Fibroblast of villous mesenchyme (primary cell): ENCODE data around the gene CDK4. TPM values are rescaled to one million over a fixed set of nuclear protein-coding genes. Genes with fewer than 3 reads are reported as not detected.
"Not testable (repeated sequence)": the region's sequence is repeated elsewhere in the genome, so short reads cannot be mapped to it uniquely, and the experiment has no call there.

Source experiments
- DNase-seq: peaks from one replicate; pipeline ENCODE4 v3.0.0-alpha.2; 2010; ENCODE audit warnings: low read depth
- H3K4me3 ChIP-seq: 2 replicates; pipeline ENCODE4 v1.5.1; 2011; ENCODE audit warnings: low read depth, mild to moderate bottlenecking, low read length
- total RNA-seq: library from RNA; depleted of rRNA; stranded (reverse); fragments of >200 nt; gene quantifications from 2 replicates; pipeline ENCODE4 v1.2.3, GENCODE V29; 2012
- TF ChIP-seq, protein P1 (sequence below): IDR thresholded peaks from 2 replicates; pipeline ENCODE4 v1.5.1; 2012; ENCODE audit warnings: low read depth, mild to moderate bottlenecking, low read length; ENCODE audit not compliant: insufficient read depth

Gene CDK4
- total RNA-seq, 1 donor: 299 TPM

DNA sequence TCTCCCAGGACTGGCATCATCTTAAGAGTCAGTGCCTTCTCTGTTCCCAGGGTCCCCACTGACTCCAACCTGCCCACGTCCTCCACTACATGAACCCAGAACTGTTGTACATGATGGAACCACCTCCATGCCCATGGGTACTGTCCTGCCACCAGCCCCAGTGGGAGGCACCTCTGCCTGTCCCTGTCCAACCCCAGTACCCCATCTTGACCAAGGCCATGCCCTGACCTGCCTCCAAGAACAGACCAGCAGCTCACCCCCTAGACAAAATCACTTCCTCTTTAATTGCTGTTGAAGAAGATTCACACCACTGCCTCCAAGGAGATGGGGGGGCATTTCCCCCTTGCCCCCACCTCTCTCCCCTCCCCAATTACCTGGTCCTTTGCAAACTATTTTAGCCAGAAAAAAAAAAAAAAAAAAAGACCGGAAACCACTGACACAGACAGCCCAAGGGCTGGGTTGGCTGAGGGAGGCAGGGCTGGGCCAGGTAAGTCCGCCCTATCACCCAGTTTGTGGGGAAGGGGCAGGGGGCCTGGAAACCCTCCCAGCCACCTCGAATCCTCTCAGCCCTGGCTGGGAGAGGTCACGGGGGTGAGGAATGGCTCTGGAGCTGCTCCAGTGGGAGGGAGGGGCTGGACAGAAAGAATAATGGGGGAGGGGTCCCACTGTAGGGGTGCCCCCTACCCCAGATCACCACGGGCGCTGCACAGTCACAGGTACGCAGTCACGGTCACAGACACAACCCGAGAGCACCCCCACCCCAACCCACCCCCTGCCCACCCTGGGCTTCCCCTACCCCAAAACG is 27.0 kb downstream of the CDK4 start:
- DNase-seq: no peak
- no peak overlapping the region for H3K4me3 ChIP-seq
- TF ChIP-seq, protein P1, sequence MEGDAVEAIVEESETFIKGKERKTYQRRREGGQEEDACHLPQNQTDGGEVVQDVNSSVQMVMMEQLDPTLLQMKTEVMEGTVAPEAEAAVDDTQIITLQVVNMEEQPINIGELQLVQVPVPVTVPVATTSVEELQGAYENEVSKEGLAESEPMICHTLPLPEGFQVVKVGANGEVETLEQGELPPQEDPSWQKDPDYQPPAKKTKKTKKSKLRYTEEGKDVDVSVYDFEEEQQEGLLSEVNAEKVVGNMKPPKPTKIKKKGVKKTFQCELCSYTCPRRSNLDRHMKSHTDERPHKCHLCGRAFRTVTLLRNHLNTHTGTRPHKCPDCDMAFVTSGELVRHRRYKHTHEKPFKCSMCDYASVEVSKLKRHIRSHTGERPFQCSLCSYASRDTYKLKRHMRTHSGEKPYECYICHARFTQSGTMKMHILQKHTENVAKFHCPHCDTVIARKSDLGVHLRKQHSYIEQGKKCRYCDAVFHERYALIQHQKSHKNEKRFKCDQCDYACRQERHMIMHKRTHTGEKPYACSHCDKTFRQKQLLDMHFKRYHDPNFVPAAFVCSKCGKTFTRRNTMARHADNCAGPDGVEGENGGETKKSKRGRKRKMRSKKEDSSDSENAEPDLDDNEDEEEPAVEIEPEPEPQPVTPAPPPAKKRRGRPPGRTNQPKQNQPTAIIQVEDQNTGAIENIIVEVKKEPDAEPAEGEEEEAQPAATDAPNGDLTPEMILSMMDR: no peak

DNA sequence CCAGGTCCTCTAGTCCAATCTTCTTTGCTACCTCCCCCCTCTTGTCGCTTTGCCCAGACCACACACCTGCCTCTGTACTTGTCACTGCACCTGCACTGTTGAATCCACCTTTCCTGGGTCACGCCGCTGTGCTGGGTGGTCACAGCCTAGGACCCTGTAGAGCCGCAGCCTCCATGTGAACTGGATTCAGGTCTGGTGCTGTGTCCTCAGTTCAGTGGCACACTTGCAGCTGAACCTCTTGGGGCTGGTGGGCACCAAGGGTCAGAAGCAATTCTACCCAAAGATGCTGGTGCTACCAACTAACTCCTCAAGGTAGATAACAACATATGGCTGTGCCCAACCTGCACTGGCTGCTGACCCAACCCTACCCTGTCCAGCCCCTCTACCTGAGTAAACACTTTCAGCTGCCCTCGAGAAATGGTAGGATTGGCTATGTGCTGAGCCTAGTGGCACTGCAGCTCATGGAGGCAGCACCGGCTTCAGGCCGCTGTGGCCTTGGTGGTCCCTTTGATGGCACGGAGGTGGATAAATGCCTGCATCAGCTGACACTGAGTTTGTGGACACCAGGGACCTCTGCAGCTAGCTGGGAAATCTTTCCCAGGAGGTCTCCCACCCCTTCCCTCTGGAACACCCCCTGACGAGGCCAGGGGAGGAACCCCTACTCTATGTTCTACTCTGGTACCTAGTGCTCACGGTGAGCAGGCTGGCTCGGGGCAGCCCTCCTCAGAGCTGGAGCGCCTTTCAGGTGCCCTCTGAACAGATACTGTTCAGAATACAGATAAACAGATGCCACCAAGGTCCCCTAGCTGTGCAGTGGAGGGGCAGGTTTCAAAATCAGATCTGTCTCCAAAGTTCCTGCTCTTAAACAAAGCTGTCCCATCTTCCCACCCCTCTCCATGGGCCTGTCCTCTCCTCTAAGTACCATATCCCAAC is 27.8 kb downstream of the CDK4 start:
- DNase-seq: no peak
- H3K4me3 ChIP-seq: no peak overlapping the region
- TF ChIP-seq, protein P1: no peak

DNA sequence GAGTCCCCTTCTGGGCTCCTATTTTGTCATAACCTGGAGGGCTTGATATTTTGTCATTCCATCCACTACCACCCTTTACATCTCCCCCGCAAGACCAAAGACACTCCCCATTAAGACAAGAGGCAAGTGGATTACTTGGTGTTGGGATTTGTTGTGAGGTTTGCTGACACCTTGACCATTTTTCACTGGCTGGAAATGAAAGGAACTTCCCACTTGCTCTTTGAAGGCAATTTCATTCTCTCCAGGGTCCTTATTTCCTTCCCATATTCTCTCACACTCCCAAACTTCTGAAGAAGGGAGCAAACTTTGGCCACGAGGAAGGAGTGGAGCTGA is 28.5 kb downstream of the CDK4 start:
- DNase-seq: no peak
- H3K4me3 ChIP-seq: no peak overlapping the region
- TF ChIP-seq, protein P1: no peak

DNA sequence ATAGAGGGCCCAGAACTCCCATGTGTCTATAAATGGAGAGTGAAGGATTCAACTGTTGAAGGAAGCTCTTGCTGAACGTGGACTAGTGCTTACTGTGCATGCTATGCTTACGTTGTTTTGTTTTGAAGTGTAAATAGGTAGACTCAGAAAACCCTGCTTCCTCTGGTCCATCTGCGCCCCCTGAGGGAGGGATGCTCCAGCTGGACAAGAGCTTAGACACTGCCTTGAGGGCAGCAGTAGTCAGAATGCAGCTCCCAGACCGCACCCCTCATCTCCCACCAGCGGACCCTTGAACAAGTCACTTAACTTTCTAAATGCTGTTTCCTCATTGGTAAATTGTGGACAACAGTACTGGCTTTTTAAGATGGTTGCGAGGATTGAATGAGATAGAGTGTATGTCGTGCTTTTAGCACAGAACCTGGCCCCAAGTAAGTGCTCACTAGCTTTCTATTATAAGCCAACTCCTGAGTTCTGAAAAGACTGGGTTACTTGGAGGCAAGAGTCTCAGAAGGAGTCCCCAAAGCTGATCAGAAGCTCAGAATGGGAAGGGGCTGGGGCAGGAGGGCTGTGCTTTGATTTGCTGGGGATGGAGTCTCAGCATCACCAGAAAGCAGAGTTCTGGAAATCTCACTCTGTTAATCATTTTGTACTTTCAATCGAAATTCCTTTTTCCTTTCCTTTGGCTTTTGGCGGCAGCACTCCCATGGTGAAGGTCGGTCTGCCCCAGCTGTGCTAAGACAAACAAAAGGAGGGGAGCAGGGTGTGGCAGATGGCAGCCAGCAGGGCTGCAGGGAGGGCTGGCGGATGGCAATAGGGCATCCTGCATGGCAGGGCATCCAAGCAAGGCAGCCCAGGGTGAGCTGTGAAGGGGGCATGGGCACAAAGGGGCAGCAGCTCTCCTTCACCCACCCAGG is 29.1 kb downstream of the CDK4 start:
- H3K4me3 ChIP-seq: no peak overlapping the region
- TF ChIP-seq, protein P1: no peak
- DNase-seq: no peak

DNA sequence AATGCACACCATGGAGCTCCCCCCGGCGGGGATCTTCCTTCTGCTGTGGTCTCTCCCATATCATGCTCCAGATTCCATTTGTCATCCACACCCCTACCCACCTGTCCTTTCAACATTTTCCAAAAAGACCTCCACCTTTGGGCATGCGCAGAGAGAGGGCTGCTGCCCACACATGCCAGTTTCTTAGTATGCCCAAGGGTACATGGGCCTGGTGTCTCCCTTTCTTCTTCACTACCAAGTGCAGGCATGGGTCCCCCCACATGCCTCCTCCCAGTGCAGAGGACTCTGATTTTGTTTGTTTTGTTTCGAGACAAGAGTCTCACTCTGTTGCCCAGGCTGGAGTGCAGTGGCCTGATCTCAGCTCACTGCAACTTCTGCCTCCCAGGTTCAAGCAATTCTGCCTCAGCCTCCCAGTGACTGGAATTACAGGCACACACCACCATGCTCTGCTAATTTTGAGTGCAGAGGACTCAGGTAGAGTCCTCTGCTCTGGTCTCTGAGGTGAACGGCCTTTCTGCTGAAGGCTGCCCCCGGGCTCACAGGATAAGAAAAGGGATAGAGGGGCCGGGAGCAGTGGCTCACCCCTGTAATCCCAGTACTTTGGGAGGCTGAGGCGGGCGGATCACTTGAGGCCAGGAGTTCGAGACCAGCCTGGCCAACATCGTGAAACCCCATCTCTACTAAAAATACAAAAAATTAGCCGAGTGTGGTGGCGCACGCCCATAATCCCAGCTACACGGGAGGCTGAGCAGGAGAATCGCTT is 30.1 kb downstream of the CDK4 start:
- not testable (repeated sequence) for H3K4me3 ChIP-seq, DNase-seq

DNA sequence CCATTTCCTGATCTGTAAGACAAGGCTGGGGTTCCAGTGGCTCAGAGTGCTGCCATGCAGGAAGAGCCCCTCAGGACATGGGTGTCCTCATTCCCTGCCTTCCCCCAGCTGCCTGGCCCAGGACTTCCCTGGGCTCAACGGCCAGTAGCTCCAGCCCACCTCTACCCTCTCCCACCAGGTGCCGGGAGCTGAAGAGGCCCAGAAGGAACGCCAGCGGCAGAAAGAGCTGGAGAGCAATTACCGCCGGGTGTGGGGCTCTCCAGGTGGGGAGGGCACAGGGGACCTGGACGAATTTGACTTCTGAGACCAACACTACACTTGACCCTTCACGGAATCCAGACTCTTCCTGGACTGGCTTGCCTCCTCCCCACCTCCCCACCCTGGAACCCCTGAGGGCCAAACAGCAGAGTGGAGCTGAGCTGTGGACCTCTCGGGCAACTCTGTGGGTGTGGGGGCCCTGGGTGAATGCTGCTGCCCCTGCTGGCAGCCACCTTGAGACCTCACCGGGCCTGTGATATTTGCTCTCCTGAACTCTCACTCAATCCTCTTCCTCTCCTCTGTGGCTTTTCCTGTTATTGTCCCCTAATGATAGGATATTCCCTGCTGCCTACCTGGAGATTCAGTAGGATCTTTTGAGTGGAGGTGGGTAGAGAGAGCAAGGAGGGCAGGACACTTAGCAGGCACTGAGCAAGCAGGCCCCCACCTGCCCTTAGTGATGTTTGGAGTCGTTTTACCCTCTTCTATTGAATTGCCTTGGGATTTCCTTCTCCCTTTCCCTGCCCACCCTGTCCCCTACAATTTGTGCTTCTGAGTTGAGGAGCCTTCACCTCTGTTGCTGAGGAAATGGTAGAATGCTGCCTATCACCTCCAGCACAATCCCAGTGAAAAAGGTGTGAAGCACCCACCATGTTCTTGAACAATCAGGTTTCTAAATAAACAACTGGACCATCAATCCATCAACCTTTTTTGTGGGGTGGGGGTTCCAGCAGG is 31.2 kb downstream of the CDK4 start:
- H3K4me3 ChIP-seq: no peak overlapping the region
- TF ChIP-seq, protein P1: no peak
- no peak for DNase-seq
